ENCODE data around the gene LUC7L3.
"Not testable (repeated sequence)": the region's sequence is repeated elsewhere in the genome, so short reads cannot be mapped to it uniquely, and the experiment has no call there.

The LUC7L3 gene
- 201 reads per million, percentile 92 among the genes with 10 or more reads in this experiment for total RNA-seq

- DNase-seq = peak; percentile 88
Measured at GRCh38 chr17:50719144-50719923, at the start of gene LUC7L3. TSS of gene LUC7L3 (plus strand) at chr17:50719603. CDS start at chr17:50719733, 130 bp downstream.

GRCh38 chr17:50672071-50672470 is 47.3 kb upstream of the LUC7L3 start:
- DNase-seq = no peak

GRCh38 chr17:50672831-50673551 is 46.4 kb upstream of the LUC7L3 start:
- no peak for DNase-seq

GRCh38 chr17:50675190-50675589 is 44.2 kb upstream of the LUC7L3 start:
- no peak for DNase-seq

DNA sequence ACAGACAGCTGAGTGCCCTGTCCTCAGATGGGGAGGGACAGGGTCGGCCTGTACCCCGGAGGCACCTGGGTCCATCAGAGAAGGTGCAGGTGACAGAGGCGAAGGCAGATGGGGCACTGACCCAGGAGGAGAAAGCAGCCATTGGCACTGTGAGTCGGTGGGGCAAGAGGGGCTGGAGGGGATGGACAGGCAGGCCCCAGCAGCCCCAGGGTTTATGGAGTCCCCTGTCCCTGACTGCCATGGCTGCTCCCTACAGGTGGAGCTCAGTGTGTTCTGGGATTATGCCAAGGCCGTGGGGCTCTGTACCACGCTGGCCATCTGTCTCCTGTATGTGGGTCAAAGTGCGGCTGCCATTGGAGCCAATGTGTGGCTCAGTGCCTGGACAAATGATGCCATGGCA is 43.8 kb upstream of the LUC7L3 start:
- DNase-seq = no peak

DNA sequence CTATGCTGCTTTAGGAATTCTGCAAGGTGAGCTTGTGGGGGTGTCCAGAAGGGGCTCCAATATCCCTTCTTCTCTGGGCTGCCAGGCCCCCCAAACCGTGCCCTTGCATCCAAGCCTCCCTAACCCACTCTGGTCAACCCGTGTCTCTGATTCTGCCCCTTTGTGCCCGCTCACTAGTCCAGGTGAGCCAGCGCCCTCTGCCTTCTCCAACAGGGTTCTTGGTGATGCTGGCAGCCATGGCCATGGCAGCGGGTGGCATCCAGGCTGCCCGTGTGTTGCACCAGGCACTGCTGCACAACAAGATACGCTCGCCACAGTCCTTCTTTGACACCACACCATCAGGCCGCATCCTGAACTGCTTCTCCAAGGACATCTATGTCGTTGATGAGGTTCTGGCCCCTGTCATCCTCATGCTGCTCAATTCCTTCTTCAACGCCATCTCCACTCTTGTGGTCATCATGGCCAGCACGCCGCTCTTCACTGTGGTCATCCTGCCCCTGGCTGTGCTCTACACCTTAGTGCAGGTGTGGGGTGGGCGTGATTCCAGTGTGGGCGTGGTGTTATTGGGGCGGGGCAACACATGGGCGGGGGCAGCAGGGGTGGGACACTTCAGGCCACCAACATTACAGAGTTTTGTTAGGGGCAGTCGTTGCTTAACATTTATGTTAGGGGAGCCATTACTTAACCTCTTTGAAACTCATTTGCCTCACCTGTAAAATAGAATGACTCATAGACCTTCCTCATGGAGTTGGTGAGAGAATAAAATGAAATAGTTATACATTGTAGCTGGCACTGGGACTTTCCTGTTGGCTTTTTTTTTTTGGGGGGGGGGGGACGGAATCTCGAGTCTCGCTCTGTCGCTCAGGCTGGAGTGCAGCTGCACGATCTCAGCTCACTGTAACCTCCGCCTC is 43.1 kb upstream of the LUC7L3 start:
- no peak for DNase-seq

DNA sequence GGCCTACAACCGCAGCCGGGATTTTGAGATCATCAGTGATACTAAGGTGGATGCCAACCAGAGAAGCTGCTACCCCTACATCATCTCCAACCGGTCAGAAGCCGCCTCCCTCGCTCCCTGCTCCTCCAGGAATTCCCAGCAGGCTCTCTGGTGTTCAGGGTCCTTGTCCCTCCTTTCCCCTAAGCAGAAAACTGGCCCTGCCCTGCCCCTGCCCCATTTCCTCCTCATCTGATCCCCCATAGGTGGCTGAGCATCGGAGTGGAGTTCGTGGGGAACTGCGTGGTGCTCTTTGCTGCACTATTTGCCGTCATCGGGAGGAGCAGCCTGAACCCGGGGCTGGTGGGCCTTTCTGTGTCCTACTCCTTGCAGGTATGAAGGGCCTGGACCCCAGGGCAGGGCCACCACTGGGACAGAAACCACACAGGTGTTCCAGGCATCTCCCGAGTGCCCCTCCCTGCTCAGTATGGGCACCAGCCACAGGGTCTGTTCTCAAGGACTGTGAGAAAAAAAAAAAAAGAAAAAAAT is 41.5 kb upstream of the LUC7L3 start:
- DNase-seq = no peak

- DNase-seq = no peak
Measured at GRCh38 chr17:50679008-50679544, 40.3 kb upstream of the LUC7L3 start.

DNA sequence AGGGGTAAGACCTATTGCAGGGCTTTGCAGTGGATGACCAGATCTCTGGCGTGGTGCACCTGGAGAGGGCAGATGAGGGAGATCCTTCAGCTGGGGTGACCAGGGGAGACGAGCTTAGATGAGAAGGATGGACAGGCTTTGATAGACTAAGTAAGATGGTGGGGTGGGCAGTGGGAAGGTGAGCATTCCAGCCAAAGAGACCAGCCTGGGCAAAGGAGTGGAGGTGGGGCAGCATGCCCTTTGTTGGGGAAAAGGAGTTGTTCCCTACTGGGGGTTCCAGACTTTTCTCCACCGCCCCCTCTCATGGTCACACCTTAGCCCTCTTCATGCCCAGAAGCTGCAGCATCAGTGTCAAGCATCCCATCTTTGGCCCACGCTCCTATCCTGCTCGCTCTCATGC is 39.3 kb upstream of the LUC7L3 start:
- DNase-seq = no peak

DNA sequence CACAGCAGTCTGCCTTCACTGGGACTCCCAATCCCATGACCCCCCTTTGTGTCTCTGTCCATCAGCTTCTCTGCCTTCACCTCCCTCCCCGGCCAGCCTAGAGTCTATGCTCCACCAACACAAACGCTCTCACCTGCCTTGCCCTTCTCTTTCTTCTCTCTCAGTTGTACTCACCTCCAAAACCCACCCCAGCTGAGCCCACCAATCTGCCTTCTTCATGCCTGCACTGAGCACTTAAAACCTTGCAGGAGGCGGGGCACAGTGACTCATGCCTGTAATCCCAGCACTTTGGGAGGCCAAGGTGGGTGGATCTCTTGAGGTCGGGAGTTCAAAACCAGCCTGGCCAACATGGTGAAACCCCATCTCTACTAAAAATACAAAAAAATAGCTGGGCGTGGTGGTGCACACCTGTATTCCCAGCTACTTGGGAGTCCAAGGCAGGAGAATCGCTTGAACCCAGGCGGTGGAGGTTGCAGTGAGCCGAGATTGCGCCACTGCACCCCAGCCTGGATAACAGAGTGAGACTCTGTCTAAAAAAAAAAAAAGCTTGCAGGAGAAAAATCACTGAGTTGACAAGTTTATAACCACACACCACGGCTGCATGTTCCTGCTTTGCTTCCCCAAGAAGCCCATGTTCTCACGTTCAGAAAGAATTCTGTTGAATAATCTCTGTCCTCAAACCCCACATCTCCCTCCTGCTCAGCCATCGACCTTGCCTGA is 38.7 kb upstream of the LUC7L3 start:
- not testable (repeated sequence) for DNase-seq

DNA sequence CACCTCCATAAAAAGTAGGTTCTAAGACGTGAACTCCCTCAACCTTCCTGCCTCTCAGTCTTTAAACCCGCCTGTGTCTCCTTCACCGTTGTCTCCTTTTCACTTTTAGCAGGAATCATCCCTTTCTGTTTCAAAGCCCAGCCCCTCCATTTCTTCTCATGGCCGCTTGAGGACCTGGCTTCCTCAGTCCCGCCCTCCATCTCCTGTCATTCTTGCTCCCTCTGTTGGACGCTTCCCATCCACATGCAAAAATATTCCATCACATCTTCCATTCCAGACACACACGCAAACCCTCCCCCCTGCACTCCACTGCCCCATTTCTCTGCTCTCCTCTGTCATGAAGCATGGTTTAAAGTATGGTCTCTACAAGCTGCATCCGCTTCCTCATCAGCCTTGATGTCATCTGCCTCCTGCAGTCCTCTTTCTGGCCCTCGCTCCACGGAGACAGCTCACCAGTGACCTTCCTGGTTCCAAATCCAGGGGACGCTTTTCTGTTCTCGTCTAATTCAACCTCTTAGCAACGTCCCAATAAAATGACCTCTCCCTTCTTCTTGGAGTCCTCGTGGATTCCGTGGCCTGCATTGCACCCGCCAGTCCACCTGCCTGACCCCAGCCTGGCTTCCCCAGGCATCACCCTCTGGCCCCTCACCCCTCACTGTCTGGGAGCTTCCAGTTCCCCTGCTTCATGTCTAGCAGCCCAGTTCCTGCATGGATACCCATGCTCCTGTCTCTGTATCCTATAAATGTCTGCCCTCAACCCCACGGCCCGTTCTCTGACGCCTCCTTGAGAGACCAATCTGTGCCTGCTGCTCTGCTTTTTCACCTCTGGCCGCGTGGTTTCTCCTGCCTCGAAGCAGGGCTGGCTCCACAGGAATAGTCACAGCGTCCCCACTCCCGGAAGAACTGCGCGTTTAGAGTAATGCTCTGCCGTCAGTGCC is 37.9 kb upstream of the LUC7L3 start:
- no peak for DNase-seq

DNA sequence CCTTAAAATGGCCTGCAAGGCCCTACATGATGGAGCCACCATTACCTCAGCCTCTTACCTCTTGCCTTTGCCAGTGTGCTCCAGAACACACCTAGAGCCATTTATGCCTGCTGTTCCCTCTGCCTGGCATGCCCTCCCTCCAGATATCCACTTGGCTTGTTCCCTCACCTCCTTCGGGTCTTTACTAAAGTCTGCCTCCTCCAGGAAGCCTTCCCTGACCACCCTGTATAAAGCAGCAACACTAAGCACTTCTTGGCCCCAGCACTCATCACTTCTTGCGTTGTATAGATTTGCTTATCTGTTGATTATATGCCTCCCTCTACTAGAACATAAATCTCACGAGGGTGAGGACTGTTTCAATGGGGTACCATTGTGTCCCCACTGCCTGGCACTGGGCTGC is 37.0 kb upstream of the LUC7L3 start:
- no peak for DNase-seq

DNA sequence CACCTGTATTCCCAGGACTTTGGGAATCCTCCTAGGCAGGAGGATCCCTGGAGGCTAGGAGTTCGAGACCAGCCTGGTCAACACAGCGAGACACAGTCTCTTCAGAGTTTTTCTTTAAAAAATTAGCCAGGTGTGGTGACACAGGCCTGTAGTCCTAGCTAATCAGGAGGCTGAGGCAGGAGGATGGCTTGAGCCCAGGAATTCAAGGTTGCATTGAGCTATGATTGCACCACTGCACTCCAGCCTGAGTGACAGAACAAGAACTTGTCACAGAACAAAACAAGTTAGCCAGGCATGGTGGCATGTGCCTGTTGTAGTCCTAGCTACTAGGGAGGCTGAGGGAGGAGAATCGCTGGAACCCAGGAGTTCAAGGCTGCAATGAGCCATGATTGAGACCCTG is 36.5 kb upstream of the LUC7L3 start:
- no peak for DNase-seq

- no peak for DNase-seq
Measured at GRCh38 chr17:50683434-50684287, 35.7 kb upstream of the LUC7L3 start.

DNA sequence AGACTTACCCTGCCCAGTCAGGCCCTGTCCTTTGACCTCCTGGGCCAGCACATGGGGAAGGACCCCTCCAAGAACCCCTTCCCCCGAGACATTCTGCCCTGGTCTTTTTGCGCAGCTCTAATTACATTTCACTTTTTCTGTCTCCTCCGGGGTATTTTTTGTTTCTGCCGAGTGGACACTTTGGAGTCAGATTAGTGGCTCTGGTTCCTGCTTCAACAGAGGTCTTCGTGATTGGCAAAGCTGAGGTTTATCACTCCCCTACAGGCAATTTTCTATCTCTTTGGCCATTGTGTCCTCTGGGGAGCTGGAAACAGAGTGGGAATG is 35.2 kb upstream of the LUC7L3 start:
- no peak for DNase-seq

DNA sequence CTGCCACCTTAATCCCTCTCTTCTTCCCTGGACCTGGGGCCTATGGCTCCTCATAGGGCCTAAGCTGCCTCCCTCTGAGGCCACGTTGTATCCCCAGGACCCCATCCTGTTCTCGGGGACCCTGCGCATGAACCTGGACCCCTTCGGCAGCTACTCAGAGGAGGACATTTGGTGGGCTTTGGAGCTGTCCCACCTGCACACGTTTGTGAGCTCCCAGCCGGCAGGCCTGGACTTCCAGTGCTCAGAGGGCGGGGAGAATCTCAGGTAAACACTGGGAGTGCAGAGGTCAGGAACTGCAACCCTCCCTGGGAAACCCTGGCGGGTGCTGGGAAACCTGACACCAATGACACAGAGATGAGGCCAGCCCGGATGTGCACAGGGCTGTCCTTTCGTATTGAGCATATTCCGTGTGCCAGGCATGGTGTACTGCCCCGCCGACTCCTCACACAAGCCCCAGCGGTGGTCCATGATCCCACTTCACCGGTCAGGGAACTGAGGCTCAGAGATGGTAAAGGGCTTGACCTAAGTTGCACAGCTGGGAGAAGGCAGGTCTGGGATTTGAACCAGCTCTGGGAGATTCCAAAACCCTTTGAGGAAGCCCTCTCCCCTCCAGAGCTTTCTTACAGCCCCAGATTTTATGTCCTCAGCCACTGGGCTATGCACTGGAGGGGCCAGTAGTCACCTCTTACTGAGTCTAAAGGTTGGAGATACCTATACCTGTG is 34.6 kb upstream of the LUC7L3 start:
- no peak for DNase-seq

DNA sequence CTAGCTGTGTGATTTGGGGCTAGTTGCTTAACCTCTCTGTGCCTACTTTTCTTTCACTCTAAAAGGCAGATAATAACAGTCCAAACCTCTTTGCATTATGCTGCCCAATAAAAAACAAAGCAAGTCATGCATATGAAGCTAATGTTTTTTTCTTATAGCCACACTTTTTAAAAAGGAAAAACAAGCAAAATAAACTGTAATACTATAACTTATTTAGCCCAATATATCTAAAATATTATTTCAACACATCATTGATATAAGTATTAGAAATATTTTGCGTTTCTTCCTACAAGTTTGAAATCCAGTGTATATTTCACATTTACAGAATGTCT is 34.1 kb upstream of the LUC7L3 start:
- no peak for DNase-seq

DNA sequence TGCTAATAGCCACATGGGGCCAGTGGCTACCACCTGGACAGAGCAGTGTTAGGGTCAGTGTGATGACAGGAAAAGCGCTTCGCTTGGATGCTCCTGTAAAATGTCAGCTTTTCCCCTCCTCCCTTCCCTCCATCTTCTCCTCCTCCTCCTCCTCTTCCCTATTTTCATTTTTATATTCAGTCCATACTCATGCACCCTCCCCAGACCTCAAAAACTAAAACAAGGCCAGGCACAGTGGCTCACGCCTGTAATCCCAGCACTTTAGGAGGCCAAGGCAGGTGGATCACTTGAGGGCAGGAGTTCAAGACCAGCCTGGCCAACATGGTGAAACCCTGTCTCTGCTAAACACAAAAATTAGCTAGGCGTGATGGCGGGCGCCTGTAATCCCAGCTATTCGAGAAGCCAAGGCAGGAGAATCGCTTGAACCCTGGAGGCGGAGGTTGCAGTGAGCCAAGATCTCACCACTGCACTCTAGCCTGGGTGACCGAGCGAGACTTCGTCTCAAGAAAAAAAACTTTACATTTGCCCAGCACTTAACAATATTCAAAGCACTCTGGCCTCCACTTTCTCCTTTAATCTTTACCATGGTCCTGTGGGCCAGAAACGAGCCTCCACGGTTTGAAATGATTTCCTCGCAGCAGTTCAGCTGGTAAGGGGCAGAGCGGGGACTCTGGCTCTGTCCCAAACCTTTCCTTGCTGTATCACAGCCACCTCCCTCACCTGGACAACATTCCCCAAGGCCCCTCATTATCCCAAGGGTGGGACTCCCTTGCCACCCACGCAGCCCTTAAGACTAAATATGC is 33.5 kb upstream of the LUC7L3 start:
- DNase-seq = no peak
